ENCODE measurements around the gene PTGIS.

Gene PTGIS

GRCh38 chr20:49503176-49503575 lies 64.8 kb downstream of the PTGIS start:
- no peaks in the 10 kb centered on the region for H3K27me3 ChIP-seq
- peaks cover 10% of the 10 kb centered on the region for H3K4me1 ChIP-seq
- DNase-seq, result no peak
- TF ChIP-seq CTCF (IDR thresholded peaks at IDR 0.05; ENCODE audit: low read depth, low read length), result no peak
- H3K36me3 ChIP-seq, result no peaks in the 10 kb centered on the region
- no peaks in the 10 kb centered on the region for H3K9me3 ChIP-seq
- no peak overlapping the region for H3K4me3 ChIP-seq (ENCODE audit: low read depth, low read length)

GRCh38 chr20:49501917-49502316 lies 66.0 kb downstream of the PTGIS start:
- no peak for TF ChIP-seq CTCF (IDR thresholded peaks at IDR 0.05; ENCODE audit: low read depth, low read length)
- no peaks in the 10 kb centered on the region for H3K27me3 ChIP-seq
- H3K36me3 ChIP-seq, result no peaks in the 10 kb centered on the region
- H3K9me3 ChIP-seq, result no peaks in the 10 kb centered on the region
- H3K4me1 ChIP-seq, result peaks cover 10% of the 10 kb centered on the region
- no peak overlapping the region for H3K4me3 ChIP-seq (ENCODE audit: low read depth, low read length)
- DNase-seq, result peak; percentile 42

GRCh38 chr20:49497398-49497669 lies 70.6 kb downstream of the PTGIS start:
- H3K36me3 ChIP-seq, result no peaks in the 10 kb centered on the region
- no peaks in the 10 kb centered on the region for H3K27me3 ChIP-seq
- TF ChIP-seq CTCF (IDR thresholded peaks at IDR 0.05; ENCODE audit: low read depth, low read length), result no peak
- H3K4me1 ChIP-seq, result no peaks in the 10 kb centered on the region
- no peak for DNase-seq
- no peak overlapping the region for H3K4me3 ChIP-seq (ENCODE audit: low read depth, low read length)
- H3K9me3 ChIP-seq, result no peaks in the 10 kb centered on the region

- TF ChIP-seq CTCF (IDR thresholded peaks at IDR 0.05; ENCODE audit: low read depth, low read length), result no peak
- no peak for DNase-seq
- H3K4me3 ChIP-seq (ENCODE audit: low read depth, low read length), result no peak overlapping the region
- no peaks in the 10 kb centered on the region for H3K27me3 ChIP-seq
- no peaks in the 10 kb centered on the region for H3K36me3 ChIP-seq
- no peaks in the 10 kb centered on the region for H3K9me3 ChIP-seq
- no peaks in the 10 kb centered on the region for H3K4me1 ChIP-seq
Measured at GRCh38 chr20:49496553-49497397, 71.2 kb downstream of the PTGIS start.

GRCh38 chr20:49496043-49496442 lies 71.9 kb downstream of the PTGIS start:
- Histone ChIP-seq H3K4me3 (ENCODE audit: low read depth, low read length) (no peak overlapping the region), H3K9me3 (no peaks in the 10 kb centered on the region), H3K36me3 (no peaks in the 10 kb centered on the region), H3K27me3 (no peaks in the 10 kb centered on the region), H3K4me1 (no peaks in the 10 kb centered on the region)
- DNase-seq, result no peak
- TF ChIP-seq CTCF (IDR thresholded peaks at IDR 0.05; ENCODE audit: low read depth, low read length), result no peak

GRCh38 chr20:49490689-49491088 lies 77.2 kb downstream of the PTGIS start:
- TF ChIP-seq CTCF (IDR thresholded peaks at IDR 0.05; ENCODE audit: low read depth, low read length), result no peak
- Histone ChIP-seq H3K4me3 (ENCODE audit: low read depth, low read length) (no peak overlapping the region), H3K36me3 (no peaks in the 10 kb centered on the region), H3K4me1 (no peaks in the 10 kb centered on the region), H3K27me3 (no peaks in the 10 kb centered on the region), H3K9me3 (no peaks in the 10 kb centered on the region)
- DNase-seq, result no peak

Measured in BE2C (cell line).